Prostate gland (tissue), 2 donors: ENCODE results near the gene CENPX. TPM values are rescaled to one million over a fixed set of nuclear protein-coding genes. Genes with fewer than 3 reads are reported as not detected.

Source experiments
- DNase-seq: peaks from one replicate; pipeline ENCODE4 v3.0.0-alpha.2; 2019; ENCODE audit warnings: low spot score
- H3K27ac ChIP-seq, 2 donors: fragments of 200-600 bp; sonication (generic); 2 replicates each; pipeline ENCODE4 v1.5.1; 2017 to 2019
- H3K27me3 ChIP-seq: fragments of 200-600 bp; sonication (generic); replicated peaks from 2 replicates; pipeline ENCODE4 v1.5.1; 2019; ENCODE audit not compliant: insufficient read depth
- H3K36me3 ChIP-seq, 2 donors: fragments of 200-600 bp; sonication (generic); 1 replicate in 1 of 2; 2 replicates in 1 of 2; pipeline versions ENCODE4 v1.5.1 to v1.8.1; 2017 to 2019
- H3K4me1 ChIP-seq: fragments of 200-600 bp; sonication (generic); replicated peaks from 2 replicates; pipeline ENCODE4 v1.5.1; 2019
- H3K4me3 ChIP-seq, 2 donors: fragments of 200-600 bp; sonication (generic); 2 replicates each; pipeline ENCODE4 v1.5.1; 2017 to 2019
- H3K9me3 ChIP-seq: fragments of 200-600 bp; sonication (generic); 2 replicates; pipeline ENCODE4 v1.5.1; 2017
- POLR2A ChIP-seq: fragments of 450-650 bp; IDR thresholded peaks from one replicate; pipeline ENCODE4 v1.6.1; 2016; ENCODE audit warnings: antibody characterized with exemption, mild to moderate bottlenecking
- POLR2AphosphoS5 ChIP-seq: sonication (generic); formaldehyde crosslinking; IDR thresholded peaks from one replicate; pipeline ENCODE4 v1.6.1; 2017; ENCODE audit warnings: antibody characterized with exemption
- WGBS: methylation state at CpG from one replicate; pipeline ENCODE4 v1.1.5; 2018; 5-methylcytosine and 5-hydroxymethylcytosine counted together
- intact Hi-C: fragments of 100-400 bp; cut with DNase I; formaldehyde crosslinking; loops from one replicate; pipeline ENCODE4 v1.14.2; 2022
- total RNA-seq, 2 donors: library from RNA; depleted of rRNA; stranded (reverse); fragments of >200 nt; gene quantifications; one replicate each; pipeline ENCODE4 v1.1.0, GENCODE V29; 2016
- TF ChIP-seq, protein P1 (sequence below), 4 experiments: fragments of 200-600 bp in 2 of 4; fragments of 450-650 bp in 2 of 4; sonication (generic) in 2 of 4; IDR thresholded peaks; 1 replicate in 3 of 4; 2 replicates in 1 of 4; pipeline ENCODE4 v1.5.1; 2016 to 2019; ENCODE audit warnings: antibody characterized with exemption in 4 of 4, mild to moderate bottlenecking in 2 of 4, moderate library complexity in 2 of 4

The CENPX gene
- total RNA-seq, 2 donors from 2014 or later = 84.9 to 263 TPM

DNA sequence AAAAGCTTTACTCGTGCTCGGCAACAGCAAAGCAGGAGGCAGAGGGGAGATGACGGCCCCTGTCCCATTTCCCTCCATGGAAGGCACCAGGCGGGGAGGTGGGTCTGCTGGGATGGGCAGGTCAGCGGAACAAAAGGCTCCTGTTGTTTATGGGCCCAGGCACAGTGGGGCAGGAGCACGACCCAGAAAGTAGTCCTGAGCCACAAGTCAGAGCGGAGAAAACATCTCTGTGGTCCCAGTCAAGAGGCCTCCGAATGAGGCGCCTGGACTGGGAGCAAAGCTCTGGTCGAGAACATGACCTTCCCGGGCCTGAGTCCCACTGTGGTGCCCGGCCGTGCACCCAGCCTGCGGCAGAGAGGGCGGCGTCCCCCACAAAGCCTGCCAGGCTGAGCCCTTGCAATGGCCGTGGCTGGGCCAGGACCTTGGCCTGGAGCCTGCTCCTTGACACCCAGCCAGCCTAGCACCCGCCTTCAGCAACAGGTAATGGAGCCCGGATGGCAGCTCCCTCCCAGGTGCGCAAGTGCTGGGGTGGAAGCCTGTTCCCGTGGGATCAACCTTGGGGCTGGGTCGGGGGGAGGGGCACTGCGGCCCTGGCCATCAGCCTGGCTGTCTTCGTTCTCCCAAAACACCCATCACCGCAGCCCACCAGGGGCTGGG, 25.4 kb upstream of the CENPX start:
- Histone ChIP-seq H3K27ac (no peak overlapping the region), H3K4me1 (peaks cover 14% of the 10 kb centered on the region), H3K9me3 (no peaks in the 10 kb centered on the region), H3K36me3 (peaks cover 6 to 10% of the 10 kb centered on the region in 2 donors), H3K4me3 (no peak overlapping the region), H3K27me3 (no peaks in the 10 kb centered on the region)
- intact Hi-C loops = no loop called here
- WGBS = 83% methylated on average over 25 of the region's 25 CpGs
- TF ChIP-seq POLR2A = no peak
- no peak for TF ChIP-seq POLR2AphosphoS5
- TF ChIP-seq, protein P1, sequence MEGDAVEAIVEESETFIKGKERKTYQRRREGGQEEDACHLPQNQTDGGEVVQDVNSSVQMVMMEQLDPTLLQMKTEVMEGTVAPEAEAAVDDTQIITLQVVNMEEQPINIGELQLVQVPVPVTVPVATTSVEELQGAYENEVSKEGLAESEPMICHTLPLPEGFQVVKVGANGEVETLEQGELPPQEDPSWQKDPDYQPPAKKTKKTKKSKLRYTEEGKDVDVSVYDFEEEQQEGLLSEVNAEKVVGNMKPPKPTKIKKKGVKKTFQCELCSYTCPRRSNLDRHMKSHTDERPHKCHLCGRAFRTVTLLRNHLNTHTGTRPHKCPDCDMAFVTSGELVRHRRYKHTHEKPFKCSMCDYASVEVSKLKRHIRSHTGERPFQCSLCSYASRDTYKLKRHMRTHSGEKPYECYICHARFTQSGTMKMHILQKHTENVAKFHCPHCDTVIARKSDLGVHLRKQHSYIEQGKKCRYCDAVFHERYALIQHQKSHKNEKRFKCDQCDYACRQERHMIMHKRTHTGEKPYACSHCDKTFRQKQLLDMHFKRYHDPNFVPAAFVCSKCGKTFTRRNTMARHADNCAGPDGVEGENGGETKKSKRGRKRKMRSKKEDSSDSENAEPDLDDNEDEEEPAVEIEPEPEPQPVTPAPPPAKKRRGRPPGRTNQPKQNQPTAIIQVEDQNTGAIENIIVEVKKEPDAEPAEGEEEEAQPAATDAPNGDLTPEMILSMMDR (IDR thresholded peaks at IDR 0.05) = no peak
- no peak for DNase-seq

DNA sequence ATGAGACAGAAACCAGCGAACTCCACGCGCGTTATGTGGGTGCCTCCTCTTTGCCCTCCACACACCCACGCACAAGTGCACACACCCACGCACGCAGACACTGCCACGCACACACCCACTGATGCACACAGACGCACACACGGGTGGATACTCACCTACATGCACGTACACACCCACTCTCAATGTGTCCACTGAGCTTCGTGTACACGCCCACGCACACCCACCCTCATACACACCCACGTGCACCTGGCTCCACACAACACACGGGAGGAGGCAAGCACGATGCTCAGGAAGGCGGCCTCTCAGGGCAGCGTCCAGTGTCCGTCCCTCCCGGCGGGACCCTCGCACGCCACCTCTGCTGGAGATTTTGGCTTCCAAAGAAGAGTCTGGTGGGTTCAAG, 24.7 kb upstream of the CENPX start:
- Histone ChIP-seq H3K27ac (no peak overlapping the region), H3K27me3 (no peaks in the 10 kb centered on the region), H3K4me3 (no peak overlapping the region), H3K9me3 (no peaks in the 10 kb centered on the region), H3K36me3 (peaks cover 6 to 10% of the 10 kb centered on the region in 2 donors), H3K4me1 (peaks cover 9% of the 10 kb centered on the region)
- TF ChIP-seq POLR2A = no peak
- intact Hi-C loops = no loop called here
- 92% methylated on average over 24 of the region's 24 CpGs for WGBS
- DNase-seq = no peak

DNA sequence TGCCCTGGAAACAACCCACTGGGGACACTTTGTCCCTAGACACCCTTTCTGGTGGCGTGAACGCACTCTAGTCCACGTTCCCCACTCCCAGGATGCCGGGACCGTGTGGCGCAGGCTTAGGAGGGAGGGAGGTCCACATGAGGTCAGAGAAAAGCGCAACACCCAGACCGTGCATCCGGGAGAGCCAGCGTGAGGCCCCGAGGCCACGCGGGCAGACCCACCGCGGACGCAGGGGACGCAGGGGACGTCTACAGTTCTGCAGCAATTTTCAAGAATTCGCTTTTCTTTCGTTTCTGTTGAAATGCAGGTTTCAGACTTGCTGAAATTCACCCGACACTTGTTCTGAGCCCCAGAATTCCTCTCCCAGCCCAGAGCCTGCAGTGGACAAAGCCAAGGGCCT, 24.2 kb upstream of the CENPX start:
- H3K36me3 ChIP-seq = peaks cover 6 to 10% of the 10 kb centered on the region in 2 donors
- DNase-seq = no peak
- no peak overlapping the region for H3K4me3 ChIP-seq
- H3K27me3 ChIP-seq = no peaks in the 10 kb centered on the region
- H3K27ac ChIP-seq = no peak overlapping the region
- WGBS = 92% methylated on average over 21 of the region's 21 CpGs
- H3K4me1 ChIP-seq = peaks cover 7% of the 10 kb centered on the region
- intact Hi-C loops = no loop called here
- TF ChIP-seq, protein P1 (IDR thresholded peaks at IDR 0.05) = no peak
- no peak for TF ChIP-seq POLR2A
- no peak for TF ChIP-seq POLR2AphosphoS5
- no peaks in the 10 kb centered on the region for H3K9me3 ChIP-seq

DNA sequence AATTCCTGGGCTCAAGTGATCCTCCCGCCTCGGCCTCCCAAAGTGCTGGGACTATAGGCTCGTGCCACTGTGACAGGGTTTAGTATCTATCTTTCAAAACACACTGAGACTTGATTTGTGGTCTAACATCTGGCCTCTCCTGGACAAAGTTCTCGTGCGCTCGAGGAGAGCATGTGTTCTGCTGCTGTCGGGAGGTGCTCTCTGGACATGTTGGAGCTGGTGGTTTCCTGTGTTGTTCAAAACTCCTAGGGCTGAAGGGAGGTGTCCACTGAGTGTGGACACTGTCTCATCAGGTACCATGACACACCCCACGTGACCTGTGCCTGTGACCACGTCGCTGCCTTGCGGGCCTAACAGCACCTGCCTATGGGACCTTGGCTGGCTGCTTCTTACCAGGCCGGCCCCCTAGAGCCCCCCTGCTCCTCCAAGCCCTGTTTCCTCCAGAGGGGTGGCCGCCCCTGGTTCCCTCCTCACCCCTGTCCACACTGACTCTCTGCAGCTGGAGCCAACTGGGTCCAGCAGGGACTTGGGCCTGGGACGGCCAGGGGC, 23.3 kb upstream of the CENPX start:
- Histone ChIP-seq H3K27me3 (no peaks in the 10 kb centered on the region), H3K4me3 (no peak overlapping the region), H3K27ac (no peak overlapping the region), H3K36me3 (peaks cover 6 to 10% of the 10 kb centered on the region in 2 donors), H3K4me1 (peaks cover 7% of the 10 kb centered on the region), H3K9me3 (no peaks in the 10 kb centered on the region)
- TF ChIP-seq, protein P1 (IDR thresholded peaks at IDR 0.05) = no peak
- no peak for TF ChIP-seq POLR2A
- TF ChIP-seq POLR2AphosphoS5 = no peak
- intact Hi-C loops = no loop called here
- WGBS = 77% methylated on average over 14 of the region's 14 CpGs
- no peak for DNase-seq

DNA sequence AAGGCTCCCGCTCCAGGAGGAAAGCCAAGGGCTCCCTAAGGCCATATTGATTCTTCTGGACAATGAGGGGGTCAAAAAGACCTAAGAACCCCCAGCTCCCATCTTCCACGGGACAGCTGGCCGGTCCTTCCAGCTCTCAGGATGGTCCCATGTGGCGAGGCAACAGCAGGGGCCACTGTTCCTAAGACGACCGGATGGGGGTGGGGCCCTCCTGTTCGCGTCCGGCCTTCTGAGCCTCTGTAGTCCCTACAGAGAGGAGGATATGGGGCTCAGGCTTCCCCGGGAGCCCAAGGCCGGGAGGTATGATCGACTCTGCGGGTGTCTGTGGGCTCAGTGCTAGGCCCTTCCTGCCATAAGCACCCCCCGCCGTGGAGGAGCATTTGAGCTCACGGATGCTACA, 20.8 kb upstream of the CENPX start:
- no peak overlapping the region for H3K27ac ChIP-seq
- 72% methylated on average over 15 of the region's 16 CpGs for WGBS
- TF ChIP-seq, protein P1 (IDR thresholded peaks at IDR 0.05) = no peak
- TF ChIP-seq POLR2A = no peak
- no peak for TF ChIP-seq POLR2AphosphoS5
- peaks cover 0 to 10% of the 10 kb centered on the region in 2 donors for H3K36me3 ChIP-seq
- no peak overlapping the region for H3K4me3 ChIP-seq
- DNase-seq = no peak
- H3K4me1 ChIP-seq = no peaks in the 10 kb centered on the region
- intact Hi-C loops = no loop called here
- H3K27me3 ChIP-seq = no peaks in the 10 kb centered on the region
- H3K9me3 ChIP-seq = no peaks in the 10 kb centered on the region
